ENCODE data around the gene CSH2. TPM values are rescaled to one million over a fixed set of nuclear protein-coding genes. Genes with fewer than 3 reads are reported as not detected.

CSH2 gene
- total and polyA plus RNA-seq, 2 of the 13 experiments (the other 11 are each of a cell fraction or from before 2014, with no cell fraction given): not detected

GRCh38 chr17:63842540-63843386, 30.7 kb downstream of the CSH2 start, which contains the start of gene SMARCD2 (continued):
- TF ChIP-seq, protein P1, sequence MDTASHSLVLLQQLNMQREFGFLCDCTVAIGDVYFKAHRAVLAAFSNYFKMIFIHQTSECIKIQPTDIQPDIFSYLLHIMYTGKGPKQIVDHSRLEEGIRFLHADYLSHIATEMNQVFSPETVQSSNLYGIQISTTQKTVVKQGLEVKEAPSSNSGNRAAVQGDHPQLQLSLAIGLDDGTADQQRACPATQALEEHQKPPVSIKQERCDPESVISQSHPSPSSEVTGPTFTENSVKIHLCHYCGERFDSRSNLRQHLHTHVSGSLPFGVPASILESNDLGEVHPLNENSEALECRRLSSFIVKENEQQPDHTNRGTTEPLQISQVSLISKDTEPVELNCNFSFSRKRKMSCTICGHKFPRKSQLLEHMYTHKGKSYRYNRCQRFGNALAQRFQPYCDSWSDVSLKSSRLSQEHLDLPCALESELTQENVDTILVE (CRISPR knock-in tag; IDR thresholded peaks at IDR 0.05): peak; percentile 100
- TF ChIP-seq ZNF547 (CRISPR knock-in tag; IDR thresholded peaks at IDR 0.05) (peak; percentile 74), U2AF2 (IDR thresholded peaks at IDR 0.05; ENCODE audit: low read depth, low read length) (0 out of 2 replicates have a peak, but pooled peaks have one; percentile 74), YEATS2 (CRISPR knock-in tag; IDR thresholded peaks at IDR 0.05; ENCODE audit: borderline replicate concordance) (peak; percentile 87), ZNF317 (CRISPR knock-in tag; IDR thresholded peaks at IDR 0.05) (peak; percentile 89), YY1 (IDR thresholded peaks at IDR 0.05; ENCODE audit: insufficient read depth, insufficient replicate concordance, low read depth, low read length) (peak; percentile 94), NFKBIZ (CRISPR knock-in tag; IDR thresholded peaks at IDR 0.05) (peak; percentile 48; the same call in 1 of the 2 replicates), CHCHD3 (CRISPR knock-in tag; IDR thresholded peaks at IDR 0.05) (peak; percentile 82; the same call in 1 of the 2 replicates), TGIF2 (CRISPR knock-in tag; IDR thresholded peaks at IDR 0.05) (peak; percentile 80), TAF1 (CRISPR knock-in tag; IDR thresholded peaks at IDR 0.05) (peak; percentile 88), CENPT (CRISPR knock-in tag; IDR thresholded peaks at IDR 0.05; ENCODE audit: low read depth) (0 out of 2 replicates have a peak, but pooled peaks have one; percentile 40), ESRRA (CRISPR knock-in tag; IDR thresholded peaks at IDR 0.05; ENCODE audit: low read depth) (peak; percentile 80), ZNF362 (CRISPR knock-in tag; IDR thresholded peaks at IDR 0.05; ENCODE audit: borderline replicate concordance) (peak; percentile 78; the same call in 1 of the 2 replicates), HMG20A (CRISPR knock-in tag; IDR thresholded peaks at IDR 0.05; ENCODE audit: borderline replicate concordance) (no peak; the same call in none of the 2 replicates)
- TF ChIP-seq, protein P2, sequence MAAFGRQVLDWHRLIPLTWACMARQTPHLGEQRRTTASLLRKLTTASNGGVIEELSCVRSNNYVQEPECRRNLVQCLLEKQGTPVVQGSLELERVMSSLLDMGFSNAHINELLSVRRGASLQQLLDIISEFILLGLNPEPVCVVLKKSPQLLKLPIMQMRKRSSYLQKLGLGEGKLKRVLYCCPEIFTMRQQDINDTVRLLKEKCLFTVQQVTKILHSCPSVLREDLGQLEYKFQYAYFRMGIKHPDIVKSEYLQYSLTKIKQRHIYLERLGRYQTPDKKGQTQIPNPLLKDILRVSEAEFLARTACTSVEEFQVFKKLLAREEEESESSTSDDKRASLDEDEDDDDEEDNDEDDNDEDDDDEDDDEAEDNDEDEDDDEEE (CRISPR knock-in tag; IDR thresholded peaks at IDR 0.05): peak; percentile 69; the same call in 1 of the 2 replicates
- TF ChIP-seq, protein P3, sequence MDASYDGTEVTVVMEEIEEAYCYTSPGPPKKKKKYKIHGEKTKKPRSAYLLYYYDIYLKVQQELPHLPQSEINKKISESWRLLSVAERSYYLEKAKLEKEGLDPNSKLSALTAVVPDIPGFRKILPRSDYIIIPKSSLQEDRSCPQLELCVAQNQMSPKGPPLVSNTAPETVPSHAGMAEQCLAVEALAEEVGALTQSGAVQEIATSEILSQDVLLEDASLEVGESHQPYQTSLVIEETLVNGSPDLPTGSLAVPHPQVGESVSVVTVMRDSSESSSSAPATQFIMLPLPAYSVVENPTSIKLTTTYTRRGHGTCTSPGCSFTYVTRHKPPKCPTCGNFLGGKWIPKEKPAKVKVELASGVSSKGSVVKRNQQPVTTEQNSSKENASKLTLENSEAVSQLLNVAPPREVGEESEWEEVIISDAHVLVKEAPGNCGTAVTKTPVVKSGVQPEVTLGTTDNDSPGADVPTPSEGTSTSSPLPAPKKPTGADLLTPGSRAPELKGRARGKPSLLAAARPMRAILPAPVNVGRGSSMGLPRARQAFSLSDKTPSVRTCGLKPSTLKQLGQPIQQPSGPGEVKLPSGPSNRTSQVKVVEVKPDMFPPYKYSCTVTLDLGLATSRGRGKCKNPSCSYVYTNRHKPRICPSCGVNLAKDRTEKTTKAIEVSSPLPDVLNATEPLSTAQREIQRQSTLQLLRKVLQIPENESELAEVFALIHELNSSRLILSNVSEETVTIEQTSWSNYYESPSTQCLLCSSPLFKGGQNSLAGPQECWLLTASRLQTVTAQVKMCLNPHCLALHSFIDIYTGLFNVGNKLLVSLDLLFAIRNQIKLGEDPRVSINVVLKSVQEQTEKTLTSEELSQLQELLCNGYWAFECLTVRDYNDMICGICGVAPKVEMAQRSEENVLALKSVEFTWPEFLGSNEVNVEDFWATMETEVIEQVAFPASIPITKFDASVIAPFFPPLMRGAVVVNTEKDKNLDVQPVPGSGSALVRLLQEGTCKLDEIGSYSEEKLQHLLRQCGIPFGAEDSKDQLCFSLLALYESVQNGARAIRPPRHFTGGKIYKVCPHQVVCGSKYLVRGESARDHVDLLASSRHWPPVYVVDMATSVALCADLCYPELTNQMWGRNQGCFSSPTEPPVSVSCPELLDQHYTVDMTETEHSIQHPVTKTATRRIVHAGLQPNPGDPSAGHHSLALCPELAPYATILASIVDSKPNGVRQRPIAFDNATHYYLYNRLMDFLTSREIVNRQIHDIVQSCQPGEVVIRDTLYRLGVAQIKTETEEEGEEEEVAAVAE (CRISPR knock-in tag; IDR thresholded peaks at IDR 0.05; ENCODE audit: borderline replicate concordance): peak; percentile 66; the same call in 1 of the 2 replicates
- TF ChIP-seq, protein P4, sequence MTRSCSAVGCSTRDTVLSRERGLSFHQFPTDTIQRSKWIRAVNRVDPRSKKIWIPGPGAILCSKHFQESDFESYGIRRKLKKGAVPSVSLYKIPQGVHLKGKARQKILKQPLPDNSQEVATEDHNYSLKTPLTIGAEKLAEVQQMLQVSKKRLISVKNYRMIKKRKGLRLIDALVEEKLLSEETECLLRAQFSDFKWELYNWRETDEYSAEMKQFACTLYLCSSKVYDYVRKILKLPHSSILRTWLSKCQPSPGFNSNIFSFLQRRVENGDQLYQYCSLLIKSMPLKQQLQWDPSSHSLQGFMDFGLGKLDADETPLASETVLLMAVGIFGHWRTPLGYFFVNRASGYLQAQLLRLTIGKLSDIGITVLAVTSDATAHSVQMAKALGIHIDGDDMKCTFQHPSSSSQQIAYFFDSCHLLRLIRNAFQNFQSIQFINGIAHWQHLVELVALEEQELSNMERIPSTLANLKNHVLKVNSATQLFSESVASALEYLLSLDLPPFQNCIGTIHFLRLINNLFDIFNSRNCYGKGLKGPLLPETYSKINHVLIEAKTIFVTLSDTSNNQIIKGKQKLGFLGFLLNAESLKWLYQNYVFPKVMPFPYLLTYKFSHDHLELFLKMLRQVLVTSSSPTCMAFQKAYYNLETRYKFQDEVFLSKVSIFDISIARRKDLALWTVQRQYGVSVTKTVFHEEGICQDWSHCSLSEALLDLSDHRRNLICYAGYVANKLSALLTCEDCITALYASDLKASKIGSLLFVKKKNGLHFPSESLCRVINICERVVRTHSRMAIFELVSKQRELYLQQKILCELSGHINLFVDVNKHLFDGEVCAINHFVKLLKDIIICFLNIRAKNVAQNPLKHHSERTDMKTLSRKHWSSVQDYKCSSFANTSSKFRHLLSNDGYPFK (CRISPR knock-in tag; IDR thresholded peaks at IDR 0.05; ENCODE audit: borderline replicate concordance): no peak; the same call in 1 of the 2 replicates
